K562 treated with DMSO at 1 percent for 24 hours (cell line): ENCODE measurements around the gene RPRM. TPM values are rescaled to one million over a fixed set of nuclear protein-coding genes. Genes with fewer than 3 reads are reported as not detected.

Experiments
- total RNA-seq: library from RNA; unstranded; fragments of 300-600 nt; gene quantifications from 2 replicates; pipeline ENCODE4 v1.2.3, GENCODE V29; 2022; ENCODE audit warnings: low read depth; ENCODE audit not compliant: insufficient read depth

RPRM gene
- total RNA-seq = not detected in 2 replicates

DNA sequence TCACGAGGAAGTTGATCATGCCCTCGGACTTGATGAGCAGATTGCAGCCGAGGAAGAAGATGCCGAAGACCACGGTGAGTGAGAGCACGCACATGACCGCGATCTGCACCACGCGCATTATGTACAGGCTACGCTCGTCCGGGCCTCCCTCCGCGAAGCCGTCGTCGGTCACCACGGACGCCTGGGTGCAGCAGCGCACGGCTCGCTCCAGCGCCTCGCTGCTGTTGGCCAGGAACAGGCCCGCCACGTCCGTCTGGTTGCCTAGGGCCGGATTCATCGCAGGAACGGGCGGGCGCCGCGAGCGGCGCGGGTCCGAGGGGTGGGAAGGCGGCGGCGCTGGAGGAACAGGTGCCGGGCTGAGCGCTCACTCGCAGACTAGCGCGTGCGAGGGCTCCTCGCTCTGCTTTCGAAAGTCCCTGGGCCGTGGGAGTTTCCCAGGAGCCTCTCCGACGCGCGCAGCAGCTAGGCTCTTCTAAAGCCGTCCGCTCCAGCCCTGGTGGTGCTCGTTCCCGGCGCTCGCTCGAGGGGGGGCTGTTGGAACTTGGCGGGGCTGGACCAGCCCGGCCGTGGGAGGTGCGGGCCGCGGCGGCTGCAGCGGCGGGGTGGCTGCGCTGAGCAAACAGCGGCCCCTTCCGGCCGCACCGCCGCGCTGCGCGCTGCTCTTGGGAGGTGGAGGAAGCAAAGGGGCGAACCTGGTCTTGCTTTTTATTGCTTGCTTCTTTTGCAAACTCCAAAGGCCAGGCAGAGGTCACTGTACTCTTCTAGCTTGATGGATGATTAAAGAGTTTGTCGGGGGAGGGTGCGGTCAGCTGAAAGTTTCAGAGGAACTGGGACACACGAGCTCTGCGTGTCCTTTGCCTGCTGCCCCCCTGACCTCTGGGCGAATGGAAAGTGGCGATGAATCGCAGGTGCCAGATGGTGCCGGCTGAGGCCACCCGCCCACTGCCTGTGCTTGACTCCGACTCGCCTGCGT lies at the start of gene RPRM:
Gene RPRM, minus strand, starts transcription at position 474 of the 973 bp plus-strand sequence. Its CDS starts 197 bp downstream, at position 277.

